ENCODE data around the gene CRYL1. TPM values are rescaled to one million over a fixed set of nuclear protein-coding genes. Genes with fewer than 3 reads are reported as not detected.

The CRYL1 gene
- total RNA-seq, 1 experiment from 2014 or later = 6.7 TPM

DNA sequence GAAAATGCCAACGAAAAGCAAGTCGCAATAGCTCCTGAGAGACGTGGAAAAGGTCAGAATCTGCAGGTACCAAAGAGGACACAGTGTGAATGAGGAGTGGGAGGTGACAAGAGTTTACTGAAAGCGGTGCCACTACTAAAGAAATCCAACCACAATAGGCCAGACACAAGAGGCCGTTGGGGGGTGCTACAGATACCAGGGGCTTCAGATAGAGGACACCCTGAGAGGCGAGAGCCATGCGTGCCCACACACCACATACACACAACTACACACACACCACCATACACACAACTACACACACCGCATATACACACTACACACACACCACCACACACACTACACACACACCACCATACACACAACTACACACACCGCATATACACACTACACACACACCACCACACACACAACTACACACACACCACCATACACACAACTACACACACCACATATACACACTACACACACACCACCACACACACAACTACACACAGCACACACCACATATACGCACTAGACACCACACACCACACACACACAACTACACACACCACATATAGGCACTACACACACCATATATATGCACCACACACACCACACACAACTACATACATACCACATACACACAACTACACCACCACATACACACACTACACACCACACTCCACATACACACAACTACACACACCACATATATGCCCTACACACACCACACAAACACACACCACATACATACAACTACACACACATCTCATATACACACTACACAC lies 28.5 kb downstream of the CRYL1 start:
- CTCF ChIA-PET = interaction anchor here (1.9 kb wide), 1 partner anchor 332 kb away, joined by 4 read pairs; no protein-coding TSS in a partner anchor
- H3K4me1 Mint-ChIP-seq (ENCODE audit: low read depth, unreplicated experiment) = no peaks in the 10 kb centered on the region
- no peaks in the 10 kb centered on the region for H3K36me3 ChIP-seq (ENCODE audit: control insufficient read depth, insufficient read depth, low read length)
- no peak overlapping the region for H3K27ac Mint-ChIP-seq (ENCODE audit: unreplicated experiment)
- TF ChIP-seq, protein P1, sequence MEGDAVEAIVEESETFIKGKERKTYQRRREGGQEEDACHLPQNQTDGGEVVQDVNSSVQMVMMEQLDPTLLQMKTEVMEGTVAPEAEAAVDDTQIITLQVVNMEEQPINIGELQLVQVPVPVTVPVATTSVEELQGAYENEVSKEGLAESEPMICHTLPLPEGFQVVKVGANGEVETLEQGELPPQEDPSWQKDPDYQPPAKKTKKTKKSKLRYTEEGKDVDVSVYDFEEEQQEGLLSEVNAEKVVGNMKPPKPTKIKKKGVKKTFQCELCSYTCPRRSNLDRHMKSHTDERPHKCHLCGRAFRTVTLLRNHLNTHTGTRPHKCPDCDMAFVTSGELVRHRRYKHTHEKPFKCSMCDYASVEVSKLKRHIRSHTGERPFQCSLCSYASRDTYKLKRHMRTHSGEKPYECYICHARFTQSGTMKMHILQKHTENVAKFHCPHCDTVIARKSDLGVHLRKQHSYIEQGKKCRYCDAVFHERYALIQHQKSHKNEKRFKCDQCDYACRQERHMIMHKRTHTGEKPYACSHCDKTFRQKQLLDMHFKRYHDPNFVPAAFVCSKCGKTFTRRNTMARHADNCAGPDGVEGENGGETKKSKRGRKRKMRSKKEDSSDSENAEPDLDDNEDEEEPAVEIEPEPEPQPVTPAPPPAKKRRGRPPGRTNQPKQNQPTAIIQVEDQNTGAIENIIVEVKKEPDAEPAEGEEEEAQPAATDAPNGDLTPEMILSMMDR (IDR thresholded peaks at IDR 0.05; ENCODE audit: insufficient read depth in 1 of 2, low read depth in 1 of 2, low read length in 1 of 2, severe bottlenecking in 1 of 2, unreplicated experiment in 1 of 2) = no peak
- H3K4me3 Mint-ChIP-seq (ENCODE audit: unreplicated experiment) = no peak overlapping the region
- DNase-seq = no peak
- no peaks in the 10 kb centered on the region for H3K27me3 ChIP-seq (replicated peaks; ENCODE audit: control insufficient read depth, insufficient read depth, low read length)
- intact Hi-C loops (cut with micrococcal nuclease; ENCODE audit: unreplicated experiment) = loop anchor here (5.0 to 10.0 kb wide), 3 partner anchors 70 to 275 kb away; partner anchors contain the start of genes EEF1AKMT1 and IFT88
- BruUV-seq (replicated peaks) = no TSS peak
- no peaks in the 10 kb centered on the region for H3K9me3 ChIP-seq
- H3K27me3 Mint-ChIP-seq (ENCODE audit: insufficient read depth, unreplicated experiment) = no peaks in the 10 kb centered on the region
- no peaks in the 10 kb centered on the region for H3K4me1 ChIP-seq
- POLR2A ChIA-PET = no interaction called here
- no peaks in the 10 kb centered on the region for H3K9me3 Mint-ChIP-seq (ENCODE audit: unreplicated experiment)
- no peak overlapping the region for H3K4me3 ChIP-seq (ENCODE audit: low read depth, low read length)
- H3K36me3 Mint-ChIP-seq (ENCODE audit: insufficient read depth, unreplicated experiment) = no peaks in the 10 kb centered on the region

- TF ChIP-seq, protein P1 (IDR thresholded peaks at IDR 0.05; ENCODE audit: insufficient read depth in 1 of 2, low read depth in 1 of 2, low read length in 1 of 2, severe bottlenecking in 1 of 2, unreplicated experiment in 1 of 2) = peak; percentile 90 to 97
- no peak overlapping the region for H3K4me3 ChIP-seq (ENCODE audit: low read depth, low read length)
- Mint-ChIP-seq H3K36me3 (ENCODE audit: insufficient read depth, unreplicated experiment) (no peaks in the 10 kb centered on the region), H3K4me3 (ENCODE audit: unreplicated experiment) (no peak overlapping the region), H3K27ac (ENCODE audit: unreplicated experiment) (no peak overlapping the region), H3K27me3 (ENCODE audit: insufficient read depth, unreplicated experiment) (no peaks in the 10 kb centered on the region), H3K4me1 (ENCODE audit: low read depth, unreplicated experiment) (no peaks in the 10 kb centered on the region), H3K9me3 (ENCODE audit: unreplicated experiment) (no peaks in the 10 kb centered on the region)
- no peaks in the 10 kb centered on the region for H3K36me3 ChIP-seq (ENCODE audit: control insufficient read depth, insufficient read depth, low read length)
- no peaks in the 10 kb centered on the region for H3K27me3 ChIP-seq (replicated peaks; ENCODE audit: control insufficient read depth, insufficient read depth, low read length)
- CTCF ChIA-PET = interaction anchor here (1.9 kb wide), 1 partner anchor 334 kb away, joined by 4 read pairs; no protein-coding TSS in a partner anchor
- POLR2A ChIA-PET = no interaction called here
- intact Hi-C loops (cut with micrococcal nuclease; ENCODE audit: unreplicated experiment) = loop anchor here (1.0 to 10.0 kb wide), 7 partner anchors 56 to 429 kb away; partner anchors contain the start of genes EEF1AKMT1, IFT88 and IL17D
- H3K9me3 ChIP-seq = no peaks in the 10 kb centered on the region
- H3K4me1 ChIP-seq = no peaks in the 10 kb centered on the region
- DNase-seq = peak; percentile 53 to 68
- BruUV-seq (replicated peaks) = no TSS peak
These were observed 30.3 kb downstream of the CRYL1 start for GRCh38 chr13:20495087-20496023.

- H3K36me3 Mint-ChIP-seq (ENCODE audit: insufficient read depth, unreplicated experiment) = no peaks in the 10 kb centered on the region
- no peaks in the 10 kb centered on the region for H3K27me3 ChIP-seq (replicated peaks; ENCODE audit: control insufficient read depth, insufficient read depth, low read length)
- TF ChIP-seq, protein P1 (IDR thresholded peaks at IDR 0.05; ENCODE audit: insufficient read depth in 1 of 2, low read depth in 1 of 2, low read length in 1 of 2, severe bottlenecking in 1 of 2, unreplicated experiment in 1 of 2) = no peak
- BruUV-seq (replicated peaks) = no TSS peak
- H3K4me3 Mint-ChIP-seq (ENCODE audit: unreplicated experiment) = no peak overlapping the region
- no peaks in the 10 kb centered on the region for H3K4me1 Mint-ChIP-seq (ENCODE audit: low read depth, unreplicated experiment)
- POLR2A ChIA-PET = no interaction called here
- H3K36me3 ChIP-seq (ENCODE audit: control insufficient read depth, insufficient read depth, low read length) = no peaks in the 10 kb centered on the region
- no peaks in the 10 kb centered on the region for H3K9me3 ChIP-seq
- intact Hi-C loops (cut with micrococcal nuclease; ENCODE audit: unreplicated experiment) = loop anchor here (1.0 to 10.0 kb wide), 7 partner anchors 57 to 430 kb away; partner anchors contain the start of genes EEF1AKMT1, IFT88 and IL17D
- CTCF ChIA-PET = no interaction called here
- H3K9me3 Mint-ChIP-seq (ENCODE audit: unreplicated experiment) = no peaks in the 10 kb centered on the region
- no peaks in the 10 kb centered on the region for H3K4me1 ChIP-seq
- H3K4me3 ChIP-seq (ENCODE audit: low read depth, low read length) = no peak overlapping the region
- H3K27me3 Mint-ChIP-seq (ENCODE audit: insufficient read depth, unreplicated experiment) = no peaks in the 10 kb centered on the region
- no peak overlapping the region for H3K27ac Mint-ChIP-seq (ENCODE audit: unreplicated experiment)
- no peak for DNase-seq
These were observed 31.0 kb downstream of the CRYL1 start for GRCh38 chr13:20494656-20495055.

All from Caco-2 (cell line).